Kidney epithelial cell (primary cell): ENCODE results near the gene FAM118B. TPM values are rescaled to one million over a fixed set of nuclear protein-coding genes. Genes with fewer than 3 reads are reported as not detected.

Experiments
- DNase-seq: peaks from one replicate; pipeline ENCODE4 v3.0.0-alpha.2; 2010; ENCODE audit warnings: low read depth
- H3K27me3 ChIP-seq: 2 replicates; pipeline ENCODE4 v1.6.0; 2011; ENCODE audit warnings: low read length; ENCODE audit not compliant: control insufficient read depth, insufficient read depth
- H3K36me3 ChIP-seq: 2 replicates; pipeline ENCODE4 v1.5.1; 2011; ENCODE audit warnings: low read length; ENCODE audit not compliant: control insufficient read depth, insufficient read depth
- H3K4me3 ChIP-seq: 2 replicates; pipeline ENCODE4 v1.5.1; 2011; ENCODE audit warnings: low read depth, mild to moderate bottlenecking, control low read depth, low read length
- total RNA-seq: library from RNA; depleted of rRNA; stranded (reverse); fragments of >200 nt; gene quantifications from 2 replicates; pipeline ENCODE4 v1.2.3, GENCODE V29; 2015
- TF ChIP-seq, protein P1 (sequence below): IDR thresholded peaks from 2 replicates; pipeline ENCODE4 v1.5.1; 2011; ENCODE audit warnings: mild to moderate bottlenecking, moderate library complexity, low read length, control low read depth, inconsistent platforms; ENCODE audit not compliant: insufficient read depth, poor library complexity, severe bottlenecking

The FAM118B gene
- total RNA-seq, 1 donor from 2014 or later: 36.0 TPM

GRCh38 chr11:126311401-126312291 is 100.1 kb downstream of the FAM118B start:
- Histone ChIP-seq H3K4me3 (no peak overlapping the region), H3K27me3 (no peaks in the 10 kb centered on the region), H3K36me3 (no peaks in the 10 kb centered on the region)
- TF ChIP-seq, protein P1, sequence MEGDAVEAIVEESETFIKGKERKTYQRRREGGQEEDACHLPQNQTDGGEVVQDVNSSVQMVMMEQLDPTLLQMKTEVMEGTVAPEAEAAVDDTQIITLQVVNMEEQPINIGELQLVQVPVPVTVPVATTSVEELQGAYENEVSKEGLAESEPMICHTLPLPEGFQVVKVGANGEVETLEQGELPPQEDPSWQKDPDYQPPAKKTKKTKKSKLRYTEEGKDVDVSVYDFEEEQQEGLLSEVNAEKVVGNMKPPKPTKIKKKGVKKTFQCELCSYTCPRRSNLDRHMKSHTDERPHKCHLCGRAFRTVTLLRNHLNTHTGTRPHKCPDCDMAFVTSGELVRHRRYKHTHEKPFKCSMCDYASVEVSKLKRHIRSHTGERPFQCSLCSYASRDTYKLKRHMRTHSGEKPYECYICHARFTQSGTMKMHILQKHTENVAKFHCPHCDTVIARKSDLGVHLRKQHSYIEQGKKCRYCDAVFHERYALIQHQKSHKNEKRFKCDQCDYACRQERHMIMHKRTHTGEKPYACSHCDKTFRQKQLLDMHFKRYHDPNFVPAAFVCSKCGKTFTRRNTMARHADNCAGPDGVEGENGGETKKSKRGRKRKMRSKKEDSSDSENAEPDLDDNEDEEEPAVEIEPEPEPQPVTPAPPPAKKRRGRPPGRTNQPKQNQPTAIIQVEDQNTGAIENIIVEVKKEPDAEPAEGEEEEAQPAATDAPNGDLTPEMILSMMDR: no peak
- no peak for DNase-seq

Other genes starting within 250 kb of the FAM118B start
- 8.1 and 10.4 TPM in 2 replicates for gene CDON, start 148.9 kb upstream of the FAM118B start, total RNA-seq
- 25.5 and 27.0 TPM in 2 replicates for gene RPUSD4, start 132 bp upstream of the FAM118B start, total RNA-seq
- 86.2 and 101 TPM in 2 replicates for gene SRPRA, start 57.1 kb downstream of the FAM118B start, total RNA-seq
- gene FOXRED1, start 57.4 kb downstream of the FAM118B start, total RNA-seq: 26.3 and 27.4 TPM in 2 replicates
- gene TIRAP, start 71.3 kb downstream of the FAM118B start, total RNA-seq: 7.1 and 11.7 TPM in 2 replicates
- gene DCPS, start 92.3 kb downstream of the FAM118B start, total RNA-seq: 15.0 and 15.8 TPM in 2 replicates
- gene ST3GAL4, start 143.9 kb downstream of the FAM118B start, total RNA-seq: 12.7 and 15.7 TPM in 2 replicates